Calu3 (cell line): ENCODE measurements around the gene FCSK. TPM values are rescaled to one million over a fixed set of nuclear protein-coding genes. Genes with fewer than 3 reads are reported as not detected.

Experiments used
- BruUV-seq: library from RNA; stranded (reverse); fragments of 400-500 nt; replicated peaks from 2 replicates; lab custom pipeline; 2021; lab: Mats Ljungman, UMichigan
- CTCF ChIA-PET: fragments of 300-600 bp; sonication (Branson Sonifier 250); formaldehyde crosslinking; loops from one replicate; lab custom pipeline; 2022; ENCODE audit warnings: antibody characterized with exemption; lab: Charles Lee
- DNase-seq: peaks from one replicate; pipeline ENCODE4 v3.0.0; 2022
- H3K27ac Mint-ChIP-seq: one replicate; pipeline ENCODE4 v1.8.0; 2022; ENCODE audit warnings: mixed read lengths; ENCODE audit not compliant: unreplicated experiment
- H3K27me3 Mint-ChIP-seq: one replicate; pipeline ENCODE4 v1.8.0; 2022; ENCODE audit warnings: mixed read lengths; ENCODE audit not compliant: unreplicated experiment
- H3K36me3 Mint-ChIP-seq: one replicate; pipeline ENCODE4 v1.8.0; 2022; ENCODE audit warnings: mild to moderate bottlenecking, moderate library complexity, mixed read lengths; ENCODE audit not compliant: insufficient read depth, unreplicated experiment
- H3K4me1 Mint-ChIP-seq: one replicate; pipeline ENCODE4 v1.8.0; 2022; ENCODE audit warnings: mild to moderate bottlenecking, low read depth, mixed read lengths; ENCODE audit not compliant: unreplicated experiment
- H3K4me3 Mint-ChIP-seq: one replicate; pipeline ENCODE4 v1.8.0; 2022; ENCODE audit warnings: mild to moderate bottlenecking, low read depth, moderate library complexity, mixed read lengths; ENCODE audit not compliant: unreplicated experiment
- H3K9me3 Mint-ChIP-seq: one replicate; pipeline ENCODE4 v1.8.0; 2022; ENCODE audit warnings: low read depth, mixed read lengths; ENCODE audit not compliant: unreplicated experiment
- CTCF ChIP-seq: fragments of 200-600 bp; IDR thresholded peaks from one replicate; pipeline ENCODE4 v1.8.0; 2022; ENCODE audit warnings: antibody characterized with exemption; ENCODE audit not compliant: unreplicated experiment
- intact Hi-C: fragments of 100-400 bp; cut with micrococcal nuclease; formaldehyde crosslinking; loops from one replicate; pipeline ENCODE4 v1.10.0; 2022; ENCODE audit not compliant: unreplicated experiment
- total RNA-seq: library from RNA; stranded (reverse); gene quantifications from 2 replicates; pipeline ENCODE4 v1.2.3, GENCODE V29; 2022

Gene FCSK
- total RNA-seq, 1 experiment from 2014 or later: 27.6 TPM

- Mint-ChIP-seq H3K36me3 (peaks cover 16% of the 10 kb centered on the region), H3K4me1 (no peaks in the 10 kb centered on the region), H3K9me3 (no peaks in the 10 kb centered on the region), H3K27ac (no peak overlapping the region), H3K4me3 (no peak overlapping the region), H3K27me3 (no peaks in the 10 kb centered on the region)
- no peak for TF ChIP-seq CTCF
- no peak for DNase-seq
- intact Hi-C loops: no loop called here
- CTCF ChIA-PET: no interaction called here
- BruUV-seq: no TSS peak
Measured at GRCh38 chr16:70468776-70469525, 14.6 kb downstream of the FCSK start.

GRCh38 chr16:70470141-70470926 lies 15.9 kb downstream of the FCSK start:
- no TSS peak for BruUV-seq
- Mint-ChIP-seq H3K4me1 (no peaks in the 10 kb centered on the region), H3K27me3 (no peaks in the 10 kb centered on the region), H3K36me3 (peaks cover 16% of the 10 kb centered on the region), H3K4me3 (no peak overlapping the region), H3K9me3 (no peaks in the 10 kb centered on the region), H3K27ac (no peak overlapping the region)
- intact Hi-C loops: no loop called here
- DNase-seq: no peak
- CTCF ChIA-PET: interaction anchor here (0.6 to 1.8 kb wide), 6 partner anchors 19 to 110 kb away, joined by 3 to 12 read pairs (median 5); no protein-coding TSS in a partner anchor
- TF ChIP-seq CTCF: no peak

- peaks cover 6% of the 10 kb centered on the region for H3K4me1 Mint-ChIP-seq
- BruUV-seq: no TSS peak
- DNase-seq: peak; percentile 53
- no peaks in the 10 kb centered on the region for H3K27me3 Mint-ChIP-seq
- peak; percentile 25 for TF ChIP-seq CTCF
- CTCF ChIA-PET: interaction anchor here (0.6 to 1.8 kb wide), 8 partner anchors 19 to 111 kb away, joined by 3 to 12 read pairs (median 4); no protein-coding TSS in a partner anchor
- no peak overlapping the region for H3K27ac Mint-ChIP-seq
- no peak overlapping the region for H3K4me3 Mint-ChIP-seq
- H3K9me3 Mint-ChIP-seq: no peaks in the 10 kb centered on the region
- intact Hi-C loops: no loop called here
- peaks cover 17% of the 10 kb centered on the region for H3K36me3 Mint-ChIP-seq
Measured at GRCh38 chr16:70470927-70471341, 16.5 kb downstream of the FCSK start.

GRCh38 chr16:70472786-70473433 lies 18.5 kb downstream of the FCSK start:
- no peaks in the 10 kb centered on the region for H3K27me3 Mint-ChIP-seq
- no peak for DNase-seq
- no TSS peak for BruUV-seq
- no peak overlapping the region for H3K4me3 Mint-ChIP-seq
- TF ChIP-seq CTCF: no peak
- H3K36me3 Mint-ChIP-seq: peaks cover 28% of the 10 kb centered on the region
- CTCF ChIA-PET: no interaction called here
- H3K4me1 Mint-ChIP-seq: peaks cover 14% of the 10 kb centered on the region
- H3K9me3 Mint-ChIP-seq: no peaks in the 10 kb centered on the region
- H3K27ac Mint-ChIP-seq: peak overlapping the region; percentile 21
- intact Hi-C loops: no loop called here
